Stimulated activated CD4-positive, alpha-beta T cell treated with anti-CD3 and anti-CD28 coated beads, Interleukin-2, amount 100 ng/mL, for 4 hours (primary cell): ENCODE results near the gene RPL21.
"Not testable (repeated sequence)": the region's sequence is repeated elsewhere in the genome, so short reads cannot be mapped to it uniquely, and the experiment has no call there.

Source experiments
- DNase-seq: peaks from one replicate; pipeline ENCODE4 v3.0.0-alpha.2; 2020; ENCODE audit warnings: low read depth

RPL21 gene

GRCh38 chr13:27289011-27289665 is 37.8 kb downstream of the RPL21 start:
- DNase-seq, result no peak

GRCh38 chr13:27290715-27291114 is 39.4 kb downstream of the RPL21 start:
- DNase-seq, result no peak

DNA sequence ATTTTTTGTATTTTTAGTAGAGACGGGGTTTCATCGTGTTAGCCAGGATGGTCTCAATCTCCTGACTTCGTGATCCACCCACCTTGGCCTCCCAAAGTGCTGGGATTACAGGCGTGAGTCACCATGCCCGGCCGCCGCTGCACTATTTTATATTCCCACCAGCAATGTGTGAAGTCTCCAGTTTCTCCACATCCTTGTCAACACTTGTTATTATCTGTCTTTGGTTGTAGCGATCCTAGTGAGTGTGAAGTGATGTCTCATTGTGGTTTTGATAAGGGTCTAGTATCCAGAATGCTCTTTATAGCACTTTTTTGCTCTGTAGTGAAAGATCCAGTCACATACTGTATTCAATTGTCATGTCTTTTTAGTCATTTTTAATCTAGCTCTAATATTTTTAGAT is 40.6 kb downstream of the RPL21 start:
- not testable (repeated sequence) for DNase-seq

DNA sequence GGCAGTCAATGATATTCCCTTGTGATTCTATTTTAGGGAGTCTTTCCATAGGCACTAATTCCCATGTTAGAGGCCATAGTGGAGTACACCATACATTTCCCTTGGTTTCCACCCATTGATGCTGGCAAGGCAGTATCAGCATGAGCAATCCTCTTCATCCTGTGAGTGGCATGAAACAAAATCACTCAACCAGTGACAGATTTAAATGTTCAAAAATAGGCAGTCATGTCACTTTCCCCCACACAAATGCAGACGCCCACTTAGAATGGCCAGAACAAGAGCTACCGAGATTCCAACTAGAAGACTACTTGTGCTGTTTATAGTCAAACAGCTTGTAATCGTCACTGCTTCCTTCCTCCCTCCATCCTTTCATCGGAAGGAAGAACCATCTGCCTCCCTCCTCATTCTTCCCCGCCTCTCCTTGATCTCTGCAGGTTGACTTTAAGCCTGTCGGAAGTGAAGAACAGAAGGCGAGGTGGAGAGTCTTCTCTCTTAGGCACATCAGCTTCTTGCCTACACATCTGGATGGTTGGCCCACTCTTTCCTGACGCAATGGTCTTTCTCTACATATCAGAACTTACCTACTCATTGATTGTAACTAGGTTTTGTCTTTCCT is 41.8 kb downstream of the RPL21 start:
- no peak for DNase-seq

DNA sequence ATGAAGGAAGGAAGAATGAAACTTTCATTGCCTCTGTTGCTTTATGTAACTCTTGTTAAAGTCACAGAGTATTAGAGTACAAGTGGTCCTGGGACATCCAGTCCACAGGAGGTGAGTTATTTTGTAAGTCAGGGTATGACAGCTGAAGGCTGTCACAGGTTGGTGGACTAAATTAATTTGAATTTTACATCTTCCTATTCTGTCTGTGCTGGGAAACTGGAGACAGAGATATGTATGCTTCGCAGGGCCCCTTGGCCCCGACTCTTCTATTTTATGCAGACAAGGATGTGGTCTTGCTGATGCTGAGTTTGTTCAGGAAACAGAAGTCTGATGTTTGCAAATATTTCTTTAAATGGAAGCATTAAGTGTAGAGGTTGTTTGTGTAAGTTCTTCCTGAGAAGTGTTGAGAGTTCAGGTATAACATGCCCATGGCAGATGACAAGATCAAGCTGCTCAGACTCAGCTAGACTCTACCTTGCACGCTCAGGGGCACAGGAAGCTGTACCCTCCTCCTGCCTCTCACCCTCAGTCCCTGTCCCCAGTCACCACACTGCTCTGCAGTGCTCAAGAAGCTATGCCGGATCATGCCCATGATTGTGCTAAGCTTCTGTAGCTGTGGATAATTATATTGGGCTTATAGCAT is 42.6 kb downstream of the RPL21 start:
- DNase-seq, result no peak

GRCh38 chr13:27295096-27295495 is 43.7 kb downstream of the RPL21 start:
- DNase-seq, result peak; percentile 44

DNA sequence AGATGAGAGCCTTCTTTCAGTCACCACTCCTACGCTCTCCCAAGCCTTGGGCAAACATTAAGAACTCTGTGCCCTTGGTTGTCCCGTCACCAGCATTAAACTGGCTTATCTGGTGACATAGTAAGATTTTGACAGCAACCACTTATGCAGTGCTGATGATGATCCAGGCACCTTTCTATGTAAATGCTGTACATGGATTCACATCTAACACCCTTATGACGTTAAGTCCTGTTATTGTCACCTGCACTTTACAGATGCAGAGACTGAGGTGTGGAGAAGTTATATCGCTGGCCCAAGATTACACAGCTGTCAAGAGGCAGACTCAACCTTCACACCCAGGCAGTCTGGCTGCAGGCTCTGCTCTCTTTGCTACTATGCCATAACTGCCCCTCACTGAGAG is 44.3 kb downstream of the RPL21 start:
- DNase-seq, result no peak

GRCh38 chr13:27296496-27296895 is 45.1 kb downstream of the RPL21 start:
- no peak for DNase-seq

GRCh38 chr13:27298849-27299248 is 47.5 kb downstream of the RPL21 start:
- DNase-seq, result no peak

- DNase-seq, result not testable (repeated sequence)
Measured at GRCh38 chr13:27300406-27300805, 49.0 kb downstream of the RPL21 start.

DNA sequence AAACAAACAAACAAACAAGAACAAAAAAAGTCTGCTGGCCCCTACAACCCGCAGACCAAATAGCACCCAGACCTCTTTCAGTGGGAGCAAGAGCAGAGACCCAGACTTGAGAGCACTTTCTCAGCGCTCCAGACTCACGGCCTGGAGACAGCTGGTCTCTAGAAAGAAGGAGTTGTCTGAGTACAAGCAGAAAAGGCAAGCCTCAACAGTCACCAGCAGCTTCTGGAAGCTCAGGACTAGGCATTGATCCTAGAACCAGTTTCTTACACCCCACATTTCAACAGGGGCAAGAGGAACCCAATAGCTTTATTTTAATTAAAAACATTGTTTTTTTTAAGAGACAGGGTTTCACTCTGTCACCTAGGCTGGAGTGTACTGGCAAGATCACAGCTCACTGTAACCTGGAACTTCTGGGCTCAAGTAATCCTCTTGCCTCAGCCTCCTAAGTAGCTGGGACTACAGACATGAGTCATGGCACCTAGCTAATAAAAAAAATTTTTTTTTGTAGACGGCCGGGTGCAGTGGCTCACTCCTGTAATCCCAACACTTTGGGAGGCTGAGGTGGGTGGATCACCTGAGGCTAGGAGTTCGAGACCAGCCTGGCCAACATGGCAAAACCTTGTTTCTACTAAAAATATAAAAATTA is 49.7 kb downstream of the RPL21 start:
- no peak for DNase-seq

DNA sequence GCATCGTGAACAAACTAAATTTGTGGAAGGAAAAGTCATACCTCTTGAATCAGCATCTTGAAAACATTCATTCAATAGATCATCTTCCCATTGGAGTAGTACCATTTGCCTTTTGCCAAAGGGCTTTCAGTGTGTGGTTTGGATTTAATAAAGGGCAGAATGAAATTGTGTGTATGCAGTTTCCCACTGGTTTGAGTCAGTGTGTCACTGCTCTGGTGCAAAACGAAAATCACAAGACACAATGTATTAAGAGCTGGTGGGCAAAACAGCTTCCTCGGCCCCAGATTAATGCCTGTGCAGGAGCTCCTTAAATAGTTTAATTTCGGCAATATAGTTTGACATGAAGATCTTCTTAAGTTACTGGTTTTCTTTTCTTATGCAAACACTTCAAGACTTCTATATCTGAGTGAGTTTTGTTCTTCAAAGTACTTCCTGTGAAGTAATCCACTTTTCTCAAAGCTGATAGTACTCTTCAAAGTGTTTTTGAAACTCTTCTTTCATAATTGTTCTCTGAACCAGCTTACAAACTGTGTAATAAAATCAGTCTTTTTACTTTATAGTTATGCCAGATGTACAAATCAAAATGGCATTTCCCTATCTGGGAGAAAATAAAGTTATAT is 51.4 kb downstream of the RPL21 start:
- DNase-seq, result no peak

GRCh38 chr13:27304099-27304498 is 52.7 kb downstream of the RPL21 start:
- no peak for DNase-seq

- DNase-seq, result no peak
Measured at GRCh38 chr13:27304611-27305010, 53.3 kb downstream of the RPL21 start.
